Tibial artery (tissue), 4 donors: ENCODE data around the gene OAS1.

Experiments
- DNase-seq, 2 donors: peaks; one replicate each; pipeline ENCODE4 v3.0.0-alpha.2; 2019
- H3K27ac ChIP-seq, 2 donors: fragments of 200-600 bp; sonication (generic) in 1 of 2; 1 replicate in 1 of 2; 2 replicates in 1 of 2; pipeline ENCODE4 v1.5.1; 2018 to 2019; ENCODE audit warnings: mild to moderate bottlenecking in 1 of 2
- H3K27me3 ChIP-seq, 2 donors: fragments of 200-600 bp; sonication (generic) in 1 of 2; one replicate each; pipeline versions ENCODE4 v1.5.1 to v1.6.0; 2016 to 2019
- H3K36me3 ChIP-seq, 3 donors: fragments of 200-600 bp; sonication (generic) in 2 of 3; one replicate each; pipeline ENCODE4 v1.5.1; 2016 to 2019; ENCODE audit warnings: mild to moderate bottlenecking in 2 of 3
- H3K4me1 ChIP-seq, 4 donors: fragments of 200-600 bp; sonication (generic) in 2 of 4; 1 replicate in 3 of 4; 2 replicates in 1 of 4; pipeline ENCODE4 v1.5.1; 2016 to 2019
- H3K4me3 ChIP-seq, 2 donors: fragments of 200-600 bp; sonication (generic) in 1 of 2; 1 replicate in 1 of 2; 2 replicates in 1 of 2; pipeline ENCODE4 v1.5.1; 2018 to 2019; ENCODE audit warnings: mild to moderate bottlenecking in 2 of 2
- H3K9me3 ChIP-seq, 3 donors: fragments of 200-600 bp; sonication (generic) in 1 of 3; one replicate each; pipeline ENCODE4 v1.5.1; 2016 to 2019
- CTCF ChIP-seq, 2 experiments: fragments of 200-600 bp in 1 of 2; fragments of 450-650 bp in 1 of 2; IDR thresholded peaks; one replicate each; pipeline ENCODE4 v1.5.1; 2017 to 2019; ENCODE audit warnings: antibody characterized with exemption in 2 of 2, mild to moderate bottlenecking in 1 of 2, moderate library complexity in 1 of 2
- intact Hi-C: fragments of 100-400 bp; cut with DNase I; formaldehyde crosslinking; loops from one replicate; pipeline ENCODE4 v1.15.0; 2023; ENCODE audit warnings: low total_unique reads

OAS1 gene

GRCh38 chr12:112900298-112901145 lies 6.2 kb upstream of the OAS1 start:
- peak in 1 of 2 donors; percentile 40 for DNase-seq
- no peak overlapping the region for H3K4me3 ChIP-seq
- no peaks in the 10 kb centered on the region for H3K9me3 ChIP-seq
- peaks cover 0 to 22% (median 7%) of the 10 kb centered on the region in 4 donors for H3K4me1 ChIP-seq
- no peaks in the 10 kb centered on the region for H3K36me3 ChIP-seq
- H3K27me3 ChIP-seq = peaks cover 0 to 17% of the 10 kb centered on the region in 2 donors
- intact Hi-C loops = no loop called here
- TF ChIP-seq CTCF (IDR thresholded peaks at IDR 0.05) = peak; percentile 31 to 44
- H3K27ac ChIP-seq = no peak overlapping the region

- H3K27me3 ChIP-seq = peaks cover 0 to 17% of the 10 kb centered on the region in 2 donors
- no peak for DNase-seq
- H3K9me3 ChIP-seq = no peaks in the 10 kb centered on the region
- peaks cover 0 to 29% (median 10%) of the 10 kb centered on the region in 4 donors for H3K4me1 ChIP-seq
- no peak for TF ChIP-seq CTCF (IDR thresholded peaks at IDR 0.05)
- no peaks in the 10 kb centered on the region for H3K36me3 ChIP-seq
- intact Hi-C loops = no loop called here
- H3K4me3 ChIP-seq = no peak overlapping the region
- H3K27ac ChIP-seq = no peak overlapping the region
Measured at GRCh38 chr12:112901271-112901670, 5.5 kb upstream of the OAS1 start.

GRCh38 chr12:112904571-112904970 lies 2.2 kb upstream of the OAS1 start:
- intact Hi-C loops = no loop called here
- Histone ChIP-seq H3K4me3 (no peak overlapping the region), H3K36me3 (no peaks in the 10 kb centered on the region), H3K27ac (no peak overlapping the region), H3K4me1 (peaks cover 0 to 39% (median 18%) of the 10 kb centered on the region in 4 donors), H3K9me3 (no peaks in the 10 kb centered on the region), H3K27me3 (no peaks in the 10 kb centered on the region)
- no peak for TF ChIP-seq CTCF (IDR thresholded peaks at IDR 0.05)
- DNase-seq = no peak

GRCh38 chr12:112905451-112906089 lies 1.2 kb upstream of the OAS1 start:
- Histone ChIP-seq H3K36me3 (peaks cover 0 to 2% (median 0%) of the 10 kb centered on the region in 3 donors), H3K27ac (no peak overlapping the region), H3K9me3 (no peaks in the 10 kb centered on the region), H3K27me3 (no peaks in the 10 kb centered on the region), H3K4me3 (no peak overlapping the region), H3K4me1 (peaks cover 0 to 39% (median 18%) of the 10 kb centered on the region in 4 donors)
- no peak for TF ChIP-seq CTCF (IDR thresholded peaks at IDR 0.05)
- no peak for DNase-seq
- intact Hi-C loops = no loop called here

DNA sequence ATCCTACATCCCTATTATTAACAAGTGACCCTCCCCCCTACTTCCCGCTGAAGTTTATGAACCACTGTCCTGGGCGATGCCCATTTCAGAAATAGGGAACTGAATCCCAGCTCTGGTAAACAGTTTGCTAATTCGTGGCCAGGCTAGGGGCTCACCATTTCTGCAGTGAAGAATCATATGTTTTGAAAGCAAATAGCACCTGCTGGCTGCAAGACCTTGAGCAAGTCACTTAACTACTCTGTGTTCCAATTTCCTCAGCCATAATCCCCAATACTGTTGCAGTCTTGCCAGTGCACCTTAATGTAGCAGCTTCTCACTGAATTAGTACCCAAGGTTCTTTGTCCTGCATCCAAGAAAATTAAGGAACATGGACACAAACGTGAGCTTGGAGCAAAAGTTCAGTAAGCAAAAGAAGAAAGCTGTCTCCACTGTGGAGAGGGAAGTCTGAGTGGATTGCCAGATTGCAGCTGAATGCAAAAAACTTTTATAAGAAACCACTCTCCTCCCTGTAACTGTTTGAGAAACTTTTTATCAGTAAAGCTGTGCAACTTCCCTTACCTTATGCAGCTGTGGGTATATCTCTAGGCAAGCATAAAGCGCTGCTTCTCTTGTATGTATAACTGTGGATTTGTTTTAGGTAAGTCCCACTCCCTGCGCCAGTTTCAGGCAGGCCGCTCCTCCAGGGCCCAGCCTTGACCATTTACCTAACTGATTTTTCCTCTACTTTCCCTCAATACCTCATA lies 824 bp downstream of the OAS1 start:
- TF ChIP-seq CTCF (IDR thresholded peaks at IDR 0.05) = no peak
- peak in 1 of 2 donors; percentile 41 for DNase-seq
- Histone ChIP-seq H3K27ac (no peak overlapping the region), H3K4me1 (peaks cover 0 to 39% (median 18%) of the 10 kb centered on the region in 4 donors), H3K9me3 (peaks cover 0 to 5% (median under 1%) of the 10 kb centered on the region in 3 donors), H3K36me3 (peaks cover 0 to 12% (median 1%) of the 10 kb centered on the region in 3 donors), H3K27me3 (no peaks in the 10 kb centered on the region), H3K4me3 (peak overlapping the region; percentile 38 to 40)
- intact Hi-C loops = no loop called here
